RCC 7860 (cell line): ENCODE data around the gene NCOA7.

Source experiments
- DNase-seq: peaks from one replicate; pipeline ENCODE4 v3.0.0-alpha.2; 2015; ENCODE audit warnings: low spot score
- FAIRE-seq: peaks from 2 replicates; lab custom pipeline; 2012; peaks lifted over from hg19 to GRCh38; lab: Jason Lieb, UNC

Gene NCOA7

GRCh38 chr6:125810445-125810844 is 19.7 kb downstream of the NCOA7 start:
- DNase-seq: no peak

DNA sequence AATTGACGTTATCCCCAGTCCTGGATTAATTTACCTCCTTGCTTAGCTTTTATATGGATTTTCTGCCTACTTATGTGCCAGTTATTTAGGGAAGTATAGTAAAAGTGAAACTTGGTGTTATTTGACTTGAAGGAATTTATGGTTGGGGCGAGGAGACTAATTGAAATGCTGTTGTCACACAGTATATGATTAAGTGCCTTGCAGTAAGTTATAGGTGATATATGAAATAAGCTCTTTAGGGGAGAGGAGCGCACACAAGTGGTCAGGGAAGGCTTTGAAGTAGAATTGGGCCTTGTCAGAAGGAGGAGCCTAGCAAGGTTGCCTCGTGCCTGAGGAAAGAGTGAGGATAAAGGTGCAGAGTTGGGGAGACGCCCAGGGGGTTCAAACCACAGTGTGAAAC is 20.5 kb downstream of the NCOA7 start:
- DNase-seq (no peak), FAIRE-seq (no peak)

More at GRCh38 chr6:125810445-125810844, 19.7 kb downstream of the NCOA7 start:
- no peak for FAIRE-seq

GRCh38 chr6:125812394-125813292 is 21.9 kb downstream of the NCOA7 start:
- FAIRE-seq (peak; percentile 38), DNase-seq (peak; percentile 73)

DNA sequence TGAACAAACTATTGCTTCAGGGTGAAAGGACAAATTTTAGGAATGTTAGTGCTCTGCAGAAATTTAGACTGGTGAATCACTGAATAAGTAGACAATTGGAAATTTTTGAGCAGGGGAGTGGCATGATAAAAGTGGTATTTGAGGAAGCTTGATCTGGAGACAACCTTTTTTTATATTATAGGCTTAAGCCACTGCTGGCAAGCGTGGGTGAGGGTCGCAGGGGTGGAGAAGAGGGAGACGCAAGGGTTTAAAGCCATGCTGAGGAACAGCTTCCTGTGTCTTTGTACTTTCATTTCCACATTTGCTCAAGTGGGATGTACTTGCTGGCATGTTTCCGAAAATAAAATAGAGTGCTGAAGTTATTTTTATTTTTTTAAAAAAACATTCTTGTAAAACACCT is 23.7 kb downstream of the NCOA7 start:
- FAIRE-seq (no peak), DNase-seq (no peak)

GRCh38 chr6:125815080-125815910 is 24.5 kb downstream of the NCOA7 start:
- FAIRE-seq (no peak), DNase-seq (no peak)

DNA sequence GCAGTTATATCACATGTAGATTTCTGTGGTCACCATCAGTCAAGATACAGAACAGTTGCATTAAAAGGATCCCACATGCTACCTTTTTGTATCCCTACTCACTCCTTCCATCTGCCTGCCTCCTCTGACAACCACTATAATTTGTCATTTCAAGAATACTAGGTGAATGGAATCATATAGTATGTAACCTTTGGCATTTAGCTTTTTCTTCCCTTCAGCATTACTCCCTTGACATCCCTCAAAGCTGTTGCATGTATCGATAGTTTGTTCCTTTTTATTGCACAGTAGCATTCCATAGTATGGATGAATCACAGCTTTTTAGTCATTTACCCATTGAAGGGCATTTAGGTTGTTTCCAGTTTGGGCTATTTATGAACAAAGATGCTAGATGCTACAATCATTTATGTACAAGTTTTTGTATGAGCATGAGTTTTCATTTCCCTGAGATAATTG is 26.1 kb downstream of the NCOA7 start:
- no peak for FAIRE-seq
- no peak for DNase-seq

DNA sequence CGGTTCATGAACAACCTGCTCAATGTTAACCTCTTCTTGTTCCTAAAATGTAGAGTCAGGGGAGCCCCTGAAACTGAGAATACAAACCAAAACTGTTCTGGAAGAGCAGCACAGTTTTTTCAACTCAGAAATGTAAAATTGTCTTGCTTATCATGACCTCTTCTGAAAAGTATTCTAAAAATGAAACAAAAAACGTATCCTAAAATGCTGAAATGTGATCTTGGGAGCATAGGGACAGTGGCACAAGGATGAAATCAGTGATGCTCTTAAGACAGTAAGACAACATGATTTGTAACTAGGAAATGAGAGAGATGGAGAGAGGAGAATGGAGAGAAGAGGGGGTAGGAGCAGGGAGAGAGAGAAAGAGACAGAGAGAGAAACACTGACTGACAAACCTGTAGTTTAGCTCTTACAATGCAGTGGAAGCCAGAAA is 27.5 kb downstream of the NCOA7 start:
- FAIRE-seq: no peak

GRCh38 chr6:125818772-125819260 is 28.1 kb downstream of the NCOA7 start:
- FAIRE-seq (no peak), DNase-seq (no peak)

More for the DNA sequence above, 27.5 kb downstream of the NCOA7 start:
- no peak for DNase-seq

- FAIRE-seq (no peak), DNase-seq (no peak)
These were observed 29.0 kb downstream of the NCOA7 start for GRCh38 chr6:125819535-125820326.

DNA sequence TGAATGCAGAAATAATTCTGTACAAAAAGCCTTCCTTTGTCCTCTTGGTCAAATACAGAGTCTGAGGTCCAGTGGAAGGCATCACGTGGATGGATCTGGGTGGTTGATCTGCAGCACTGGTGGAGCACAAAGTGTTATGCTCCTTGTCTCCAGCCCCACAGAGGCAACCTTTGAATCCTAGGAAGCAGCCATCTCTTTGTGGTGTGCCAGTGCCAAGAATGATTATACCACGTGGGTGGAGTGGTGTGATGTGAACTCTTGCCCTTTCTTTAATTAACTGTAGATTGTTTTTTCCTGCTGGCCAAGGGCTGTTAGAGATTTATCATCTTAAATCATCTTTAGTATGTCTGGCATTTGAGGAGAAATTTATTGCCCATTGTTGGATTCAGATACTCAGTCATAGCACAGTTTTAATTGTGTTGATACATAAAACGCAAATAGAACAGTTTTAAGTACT is 31.1 kb downstream of the NCOA7 start:
- DNase-seq: no peak
- no peak for FAIRE-seq

DNA sequence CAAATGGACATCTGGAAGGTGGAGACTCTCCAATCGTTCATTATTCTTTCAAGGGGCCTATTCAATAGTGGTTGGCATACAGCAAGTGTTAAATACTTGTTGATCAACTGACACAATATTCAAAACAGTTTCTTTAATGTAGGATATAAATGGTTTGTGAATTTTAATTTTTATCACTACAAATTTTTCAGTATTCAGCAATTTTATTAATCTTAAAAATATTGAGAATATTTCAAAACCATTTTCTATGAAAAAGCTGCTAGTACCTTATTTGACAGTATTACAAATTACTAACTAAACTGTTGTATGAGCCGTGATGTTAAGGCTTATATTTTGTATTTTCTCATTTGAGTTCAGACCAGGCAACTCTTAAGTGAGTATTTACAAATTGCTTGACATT is 32.4 kb downstream of the NCOA7 start:
- no peak for FAIRE-seq

GRCh38 chr6:125824946-125825771 is 34.4 kb downstream of the NCOA7 start:
- FAIRE-seq (no peak), DNase-seq (no peak)

More for the DNA sequence above, 32.4 kb downstream of the NCOA7 start:
- DNase-seq: no peak

- no peak for DNase-seq
- no peak for FAIRE-seq
These were observed 36.1 kb downstream of the NCOA7 start for GRCh38 chr6:125826695-125827463.

DNA sequence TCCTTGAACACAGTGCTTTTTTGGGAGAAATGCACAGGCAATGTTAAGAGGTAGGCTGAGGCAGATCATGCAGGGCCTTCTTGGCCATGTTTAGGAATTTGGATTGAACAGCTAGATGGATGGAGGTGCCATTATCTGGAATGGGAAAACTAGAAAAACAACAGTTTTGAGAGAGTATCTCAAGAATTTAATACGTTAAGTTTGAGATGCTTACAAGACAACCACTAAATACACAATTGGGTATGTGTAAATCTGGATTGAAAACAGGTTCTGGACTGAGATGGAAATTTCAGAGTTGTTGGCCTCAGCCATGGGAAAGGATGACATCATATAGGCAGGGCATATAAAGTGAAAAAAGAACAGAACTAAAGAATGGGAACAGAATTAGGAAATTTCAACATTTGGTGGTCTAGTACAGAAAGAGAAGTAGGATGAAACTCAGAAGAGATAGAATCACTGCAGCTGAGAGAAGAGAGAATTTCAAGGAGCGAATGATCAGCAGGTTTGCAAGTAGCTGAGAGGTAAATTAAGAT is 37.1 kb downstream of the NCOA7 start:
- no peak for FAIRE-seq
- no peak for DNase-seq

- FAIRE-seq: no peak
These were observed 37.8 kb downstream of the NCOA7 start for GRCh38 chr6:125828476-125829039.

GRCh38 chr6:125829433-125829832 is 38.7 kb downstream of the NCOA7 start:
- FAIRE-seq (no peak), DNase-seq (no peak)

More at GRCh38 chr6:125828476-125829039, 37.8 kb downstream of the NCOA7 start:
- DNase-seq: no peak

GRCh38 chr6:125831659-125832058 is 40.9 kb downstream of the NCOA7 start:
- DNase-seq (no peak), FAIRE-seq (no peak)
